ENCODE data around the gene NXPE1. TPM values are rescaled to one million over a fixed set of nuclear protein-coding genes. Genes with fewer than 3 reads are reported as not detected.
A peak's percentile ranks its signal among the peaks of the same experiment; 100 is the strongest.

NXPE1 gene
- total RNA-seq, 4 donors from 2014 or later, result 144 to 449 (median 370) TPM

DNA sequence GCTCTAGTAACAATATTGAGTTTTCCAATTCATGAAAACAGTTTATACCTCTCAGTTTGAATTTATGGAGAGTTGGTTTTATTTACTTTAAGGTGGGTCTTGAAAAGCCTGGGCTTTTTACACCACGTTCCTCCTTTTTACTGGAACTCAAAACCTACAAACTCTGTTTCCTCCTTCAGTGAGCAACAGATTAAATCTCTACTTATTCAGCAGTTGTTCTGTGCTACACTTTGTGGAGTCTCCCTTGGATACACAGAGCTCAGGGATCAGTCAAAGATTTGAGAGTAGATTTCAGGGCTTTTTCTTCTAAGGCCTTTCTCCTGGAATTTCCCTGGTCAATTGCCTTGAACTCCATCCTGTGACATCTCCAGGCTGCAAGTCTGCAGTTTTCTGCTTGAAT is 3.5 kb downstream of the NXPE1 start:
- intact Hi-C loops (cut with DNase I; ENCODE audit: low total_unique reads), result no loop called here
- in situ Hi-C loops (cut with MboI; ENCODE audit: low pct_ligation_motif_present in 1 of 4, low pct_unique_long_range_greater_than_20kb in 1 of 4, low sequenced_read_pairs in 3 of 4), result loop anchor here in 1 of 4 donors (25.0 kb wide), 1 partner anchor 106 kb away; no protein-coding TSS in a partner anchor
- peak overlapping the region in 3 of 4 donors; percentile 41 to 46 (median 41) for H3K4me3 ChIP-seq
- H3K36me3 ChIP-seq, result peaks cover 0 to 4% (median 0%) of the 10 kb centered on the region in 4 donors
- no peaks in the 10 kb centered on the region for H3K9me3 ChIP-seq
- TF ChIP-seq EP300 (IDR thresholded peaks at IDR 0.05; ENCODE audit: low read depth), result no peak
- TF ChIP-seq POLR2AphosphoS5 (IDR thresholded peaks at IDR 0.05), result peak in 1 of 3 donors; percentile 66
- 21 to 31% methylated on average over 1 of the region's 1 CpG for WGBS, 2 donors (ENCODE audit: low coverage in 1 of 2)
- no peaks in the 10 kb centered on the region for H3K27me3 ChIP-seq
- peaks cover 0 to 16% (median 9%) of the 10 kb centered on the region in 4 donors for H3K4me1 ChIP-seq
- DNase-seq, result no peak
- peak overlapping the region; percentile 77 to 81 (median 78) for H3K27ac ChIP-seq

DNA sequence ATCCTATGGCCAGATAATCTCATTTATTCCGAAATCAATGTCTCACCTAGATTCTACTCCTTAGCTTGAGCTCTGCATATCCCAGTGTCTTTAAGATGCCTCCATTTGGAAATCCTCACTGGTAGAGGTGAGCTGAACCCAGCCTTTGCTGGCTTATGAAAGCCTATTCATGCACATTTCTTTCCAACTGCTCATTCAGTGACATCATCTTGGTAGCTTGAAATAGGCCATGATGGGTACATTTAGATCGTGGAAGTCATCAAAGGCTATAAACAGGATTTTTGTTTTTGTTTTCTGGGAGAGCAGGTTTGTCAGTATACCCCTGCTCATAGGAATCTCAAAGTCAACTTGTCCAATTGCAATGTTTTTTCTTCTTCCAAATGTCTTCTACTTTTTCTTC is 6.0 kb downstream of the NXPE1 start:
- in situ Hi-C loops (cut with MboI; ENCODE audit: low pct_ligation_motif_present in 1 of 4, low pct_unique_long_range_greater_than_20kb in 1 of 4, low sequenced_read_pairs in 3 of 4), result loop anchor here in 1 of 4 donors (25.0 kb wide), 1 partner anchor 109 kb away; no protein-coding TSS in a partner anchor

DNA sequence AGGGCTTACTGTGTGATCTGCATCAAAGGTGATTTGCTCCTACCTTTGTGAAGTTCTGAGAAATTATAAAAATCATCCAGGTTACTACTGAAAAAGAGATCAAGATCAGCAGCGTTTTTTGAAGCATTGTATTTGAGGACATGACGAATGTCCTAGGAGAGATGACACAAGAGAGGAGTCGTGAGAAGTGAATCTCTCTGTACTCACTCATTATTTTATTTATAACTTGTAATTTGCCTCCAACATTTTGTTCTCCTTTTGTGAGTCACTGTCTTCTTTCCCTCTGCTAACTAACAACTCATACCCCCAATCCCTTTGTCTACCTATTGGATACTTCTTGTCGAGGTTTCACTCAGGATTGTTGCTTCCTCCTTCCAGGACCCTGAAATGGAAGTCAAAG is 8.6 kb downstream of the NXPE1 start:
- no peak for DNase-seq
- no peaks in the 10 kb centered on the region for H3K27me3 ChIP-seq
- 70 to 89% methylated on average over 4 of the region's 4 CpGs for WGBS, 2 donors (ENCODE audit: low coverage in 1 of 2)
- in situ Hi-C loops (cut with MboI; ENCODE audit: low pct_ligation_motif_present in 1 of 4, low pct_unique_long_range_greater_than_20kb in 1 of 4, low sequenced_read_pairs in 3 of 4), result loop anchor here in 1 of 4 donors (25.0 kb wide), 1 partner anchor 111 kb away; no protein-coding TSS in a partner anchor
- intact Hi-C loops (cut with DNase I; ENCODE audit: low total_unique reads), result no loop called here
- H3K4me3 ChIP-seq, result no peak overlapping the region
- H3K27ac ChIP-seq, result no peak overlapping the region
- peaks cover 0 to 22% (median 2%) of the 10 kb centered on the region in 4 donors for H3K36me3 ChIP-seq
- no peaks in the 10 kb centered on the region for H3K9me3 ChIP-seq
- TF ChIP-seq POLR2A (IDR thresholded peaks at IDR 0.05), result no peak
- TF ChIP-seq, protein P1, sequence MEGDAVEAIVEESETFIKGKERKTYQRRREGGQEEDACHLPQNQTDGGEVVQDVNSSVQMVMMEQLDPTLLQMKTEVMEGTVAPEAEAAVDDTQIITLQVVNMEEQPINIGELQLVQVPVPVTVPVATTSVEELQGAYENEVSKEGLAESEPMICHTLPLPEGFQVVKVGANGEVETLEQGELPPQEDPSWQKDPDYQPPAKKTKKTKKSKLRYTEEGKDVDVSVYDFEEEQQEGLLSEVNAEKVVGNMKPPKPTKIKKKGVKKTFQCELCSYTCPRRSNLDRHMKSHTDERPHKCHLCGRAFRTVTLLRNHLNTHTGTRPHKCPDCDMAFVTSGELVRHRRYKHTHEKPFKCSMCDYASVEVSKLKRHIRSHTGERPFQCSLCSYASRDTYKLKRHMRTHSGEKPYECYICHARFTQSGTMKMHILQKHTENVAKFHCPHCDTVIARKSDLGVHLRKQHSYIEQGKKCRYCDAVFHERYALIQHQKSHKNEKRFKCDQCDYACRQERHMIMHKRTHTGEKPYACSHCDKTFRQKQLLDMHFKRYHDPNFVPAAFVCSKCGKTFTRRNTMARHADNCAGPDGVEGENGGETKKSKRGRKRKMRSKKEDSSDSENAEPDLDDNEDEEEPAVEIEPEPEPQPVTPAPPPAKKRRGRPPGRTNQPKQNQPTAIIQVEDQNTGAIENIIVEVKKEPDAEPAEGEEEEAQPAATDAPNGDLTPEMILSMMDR (IDR thresholded peaks at IDR 0.05), result no peak
- TF ChIP-seq EP300 (IDR thresholded peaks at IDR 0.05; ENCODE audit: low read depth), result no peak
- no peak for TF ChIP-seq POLR2AphosphoS5 (IDR thresholded peaks at IDR 0.05)
- peaks cover 0 to 10% (median 4%) of the 10 kb centered on the region in 4 donors for H3K4me1 ChIP-seq

More for the DNA sequence above, 6.0 kb downstream of the NXPE1 start:
- Histone ChIP-seq H3K4me1 (peaks cover 0 to 12% (median 8%) of the 10 kb centered on the region in 4 donors), H3K27me3 (no peaks in the 10 kb centered on the region), H3K4me3 (no peak overlapping the region), H3K9me3 (no peaks in the 10 kb centered on the region), H3K27ac (no peak overlapping the region), H3K36me3 (peaks cover 0 to 15% (median 2%) of the 10 kb centered on the region in 4 donors)
- DNase-seq, result no peak
- intact Hi-C loops (cut with DNase I; ENCODE audit: low total_unique reads), result no loop called here
- WGBS, 2 donors (ENCODE audit: low coverage in 1 of 2), result 57 to 68% methylated on average over 2 of the region's 2 CpGs
- TF ChIP-seq EP300 (IDR thresholded peaks at IDR 0.05; ENCODE audit: low read depth), result no peak
- no peak for TF ChIP-seq POLR2A (IDR thresholded peaks at IDR 0.05)

DNA sequence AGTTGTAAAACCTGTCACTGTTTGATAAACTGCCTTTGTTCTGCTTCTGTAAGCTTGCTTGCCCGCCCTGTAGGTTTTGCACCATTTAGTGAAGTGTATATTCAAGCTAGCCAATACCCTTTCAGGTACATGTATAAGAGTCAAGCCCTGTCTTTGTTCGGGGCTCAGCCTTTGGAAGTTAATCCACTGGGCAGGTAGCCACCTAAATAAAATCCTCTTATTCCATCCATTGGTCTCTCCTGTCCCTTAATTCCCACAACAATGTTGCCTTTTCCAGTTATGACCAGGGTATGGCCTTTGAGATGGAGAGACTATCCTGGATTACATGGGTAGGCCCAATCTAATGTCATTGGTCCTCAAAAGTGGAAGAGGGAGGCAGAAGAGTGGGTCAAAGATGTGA is 34.0 kb downstream of the NXPE1 start:
- Histone ChIP-seq H3K27ac (peak overlapping the region in 2 of 4 donors; percentile 4 to 5), H3K27me3 (no peaks in the 10 kb centered on the region), H3K36me3 (peaks cover 0 to 32% (median 11%) of the 10 kb centered on the region in 4 donors), H3K4me3 (no peak overlapping the region), H3K9me3 (peaks cover 3 to 6% of the 10 kb centered on the region in 2 donors), H3K4me1 (peaks cover 0 to 22% (median 3%) of the 10 kb centered on the region in 4 donors)
- no peak for DNase-seq
- TF ChIP-seq POLR2A (IDR thresholded peaks at IDR 0.05), result no peak
- TF ChIP-seq POLR2AphosphoS5 (IDR thresholded peaks at IDR 0.05), result peak in 1 of 3 donors; percentile 15
- no peak for TF ChIP-seq EP300 (IDR thresholded peaks at IDR 0.05; ENCODE audit: low read depth)
- TF ChIP-seq, protein P1 (IDR thresholded peaks at IDR 0.05), result no peak
- 8 to 46% methylated on average over 2 of the region's 2 CpGs for WGBS, 2 donors (ENCODE audit: low coverage in 1 of 2)
- in situ Hi-C loops (cut with MboI; ENCODE audit: low pct_ligation_motif_present in 1 of 4, low pct_unique_long_range_greater_than_20kb in 1 of 4, low sequenced_read_pairs in 3 of 4), result no loop called here
- intact Hi-C loops (cut with DNase I; ENCODE audit: low total_unique reads), result no loop called here

DNA sequence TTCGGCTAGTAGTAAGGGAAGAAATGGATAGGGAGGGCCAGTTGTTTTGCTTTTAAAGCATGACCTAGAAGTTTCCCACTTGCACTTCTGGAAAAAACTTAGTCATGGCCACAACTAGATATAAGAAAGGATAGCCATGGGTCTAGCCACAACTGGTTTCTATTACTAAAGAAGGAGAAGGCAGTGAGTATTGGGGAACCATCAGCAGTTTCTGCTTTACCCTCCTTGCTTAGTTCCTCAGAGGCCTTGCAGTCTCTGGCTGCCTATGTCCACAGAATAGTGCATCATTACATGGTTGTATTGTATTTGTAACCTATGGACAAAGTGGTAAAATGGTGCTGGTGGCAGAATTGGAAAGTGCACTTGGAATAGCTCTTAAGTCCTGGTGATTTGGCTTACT is 35.6 kb downstream of the NXPE1 start:
- intact Hi-C loops (cut with DNase I; ENCODE audit: low total_unique reads) (no loop called here), in situ Hi-C loops (cut with MboI; ENCODE audit: low pct_ligation_motif_present in 1 of 4, low pct_unique_long_range_greater_than_20kb in 1 of 4, low sequenced_read_pairs in 3 of 4) (no loop called here)
- Histone ChIP-seq H3K27me3 (no peaks in the 10 kb centered on the region), H3K4me3 (no peak overlapping the region), H3K36me3 (peaks cover 0 to 26% (median 4%) of the 10 kb centered on the region in 4 donors), H3K27ac (peak overlapping the region in 1 of 4 donors; percentile 63), H3K9me3 (peaks cover 3 to 6% of the 10 kb centered on the region in 2 donors), H3K4me1 (peaks cover 0 to 22% (median 3%) of the 10 kb centered on the region in 4 donors)
- TF ChIP-seq POLR2AphosphoS5 (IDR thresholded peaks at IDR 0.05), result no peak
- TF ChIP-seq EP300 (IDR thresholded peaks at IDR 0.05; ENCODE audit: low read depth), result no peak
- TF ChIP-seq POLR2A (IDR thresholded peaks at IDR 0.05), result no peak
- TF ChIP-seq, protein P1 (IDR thresholded peaks at IDR 0.05), result no peak
- WGBS, 2 donors (ENCODE audit: low coverage in 1 of 2), result 81 to 86% methylated on average over 1 of the region's 1 CpG
- no peak for DNase-seq

Data from transverse colon (tissue), 4 donors.